Measurements from ENCODE around the gene IPCEF1. TPM values are rescaled to one million over a fixed set of nuclear protein-coding genes. Genes with fewer than 3 reads are reported as not detected.

The IPCEF1 gene
- total and polyA plus RNA-seq, 2 of the 8 experiments (the other 6 are each of a cell fraction or from before 2014, with no cell fraction given) = 0.41 to 0.78 TPM

- no peak for FAIRE-seq
- POLR2A ChIA-PET (ENCODE audit: partially characterized antibody) = no interaction called here
These were observed 117.8 kb downstream of the IPCEF1 start for GRCh38 chr6:154238831-154239230.

More at GRCh38 chr6:154238831-154239230, 117.8 kb downstream of the IPCEF1 start:
- Histone ChIP-seq H2BK20ac (ENCODE audit: low read length) (no peak overlapping the region), H3K4me1 (replicated peaks in 1 of 4; ENCODE audit: control insufficient read depth in 3 of 4, insufficient read depth in 4 of 4, low read length in 3 of 4) (peaks cover 0 to 5% (median under 1%) of the 10 kb centered on the region in 4 experiments; a peak in 2 of 7 replicates), H4K20me1 (replicated peaks in 1 of 2; ENCODE audit: control insufficient read depth in 1 of 2, insufficient read depth in 2 of 2, low read length in 2 of 2) (no peaks in the 10 kb centered on the region), H4K91ac (replicated peaks; ENCODE audit: insufficient read length, low read length) (no peak overlapping the region), H2AK5ac (ENCODE audit: low read depth, low read length) (no peak overlapping the region), H3K23me2 (ENCODE audit: low read depth, low read length) (no peaks in the 10 kb centered on the region), H3K4me3 (ENCODE audit: extremely low read depth in 1 of 4, insufficient read depth in 2 of 4, low read depth in 3 of 4, low read length in 4 of 4) (no peak overlapping the region), H4K5ac (ENCODE audit: insufficient read length, low read depth, low read length) (no peak overlapping the region), H3K27ac (ENCODE audit: low read depth, low read length) (no peak overlapping the region), H2BK15ac (ENCODE audit: low read length) (no peak overlapping the region), H2BK12ac (ENCODE audit: low read depth, low read length) (no peak overlapping the region), H3K79me2 (ENCODE audit: control insufficient read depth in 1 of 2, insufficient read depth in 2 of 2, low read length in 2 of 2) (no peaks in the 10 kb centered on the region), H3K14ac (ENCODE audit: insufficient read length) (no peak overlapping the region), H3K36me3 (ENCODE audit: control insufficient read depth in 2 of 4, insufficient read depth in 4 of 4, low read length in 3 of 4) (no peaks in the 10 kb centered on the region), H3K79me1 (ENCODE audit: low read depth, low read length) (no peaks in the 10 kb centered on the region), H2BK120ac (replicated peaks; ENCODE audit: low read depth, low read length) (no peak overlapping the region), H2AFZ (ENCODE audit: low read length) (no peak overlapping the region), H3K9ac (replicated peaks in 1 of 4; ENCODE audit: extremely low read depth in 1 of 4, low read depth in 3 of 4, low read length in 3 of 4) (no peak overlapping the region), H3K9me3 (ENCODE audit: insufficient read depth in 2 of 2, low read depth in 1 of 2, low read length in 1 of 2) (no peaks in the 10 kb centered on the region), H3K4me2 (ENCODE audit: insufficient read depth in 1 of 2, low read depth in 2 of 2, low read length in 2 of 2) (no peak overlapping the region), H3K27me3 (replicated peaks in 1 of 4; ENCODE audit: control insufficient read depth in 3 of 4, extremely low read depth in 1 of 4, insufficient read depth in 3 of 4, low read length in 3 of 4) (no peaks in the 10 kb centered on the region), H4K8ac (ENCODE audit: extremely low read depth, insufficient read depth, low read length) (no peak overlapping the region), H3K23ac (ENCODE audit: insufficient read length) (no peak overlapping the region), H3K4ac (replicated peaks; ENCODE audit: insufficient read length, low read depth, low read length) (no peak overlapping the region), H3K18ac (ENCODE audit: extremely low read depth, low read length) (no peak overlapping the region), H2BK5ac (ENCODE audit: low read depth, low read length) (no peak overlapping the region), H3K56ac (replicated peaks; ENCODE audit: insufficient read length, low read depth, low read length) (no peak overlapping the region)
- no peak for TF ChIP-seq GABPA (IDR thresholded peaks at IDR 0.05; ENCODE audit: borderline replicate concordance, insufficient read depth, low read length)
- TF ChIP-seq TBP (IDR thresholded peaks at IDR 0.05; ENCODE audit: low read depth, low read length) = no peak
- TF ChIP-seq NRF1 (IDR thresholded peaks at IDR 0.05; ENCODE audit: low read depth, low read length) = no peak
- TF ChIP-seq SP1 (IDR thresholded peaks at IDR 0.05; ENCODE audit: low read depth, low read length) = no peak
- no peak for TF ChIP-seq YY1 (IDR thresholded peaks at IDR 0.05; ENCODE audit: low read depth, low read length)
- no peak for TF ChIP-seq TAF7 (optimal IDR thresholded peaks at IDR 0.05; ENCODE audit: borderline replicate concordance, low read depth, low read length)
- TF ChIP-seq BACH1 (IDR thresholded peaks at IDR 0.05; ENCODE audit: low read length) = no peak
- TF ChIP-seq EP300 (IDR thresholded peaks at IDR 0.05; ENCODE audit: borderline replicate concordance in 1 of 2, low read depth in 2 of 2, low read length in 2 of 2) = no peak
- CTCF ChIA-PET (ENCODE audit: partially characterized antibody) = interaction anchor here (0.5 to 1.1 kb wide), 3 partner anchors 8 to 1599 kb away, joined by 3 read pairs; no protein-coding TSS in a partner anchor
- no peak for DNase-seq (ENCODE audit: low read depth in 1 of 2, low spot score in 2 of 2)
- WGBS, 2 experiments (ENCODE audit: extremely low coverage in 1 of 2, insufficient coverage in 1 of 2, insufficient read length in 1 of 2, insufficient replicate concordance in 2 of 2, low coverage in 1 of 2, low lambda C conversion rate in 2 of 2, missing lambda C conversion rate in 1 of 2) = 82% methylated on average over 2 of the region's 2 CpGs; no CpG with 5 or more reads in 1 of the 2 experiments
